A549 (cell line): Measurements from ENCODE around the gene GLB1L. TPM values are rescaled to one million over a fixed set of nuclear protein-coding genes. Genes with fewer than 3 reads are reported as not detected.

ENCODE experiments used
- ATAC-seq, 2 experiments: fragments of 200-7000 bp in 1 of 2; fragments of >200 bp in 1 of 2; cut with Nextera tagmentation in 1 of 2; cut with Tn5 transposase in 1 of 2; 3 replicates each; pipeline versions ENCODE4 v1.8.0 to v1.9.1; 2018 to 2020; ENCODE audit warnings: mild to moderate bottlenecking in 1 of 2, moderate library complexity in 1 of 2
- CTCF ChIA-PET: fragments of 300-600 bp; sonication (Branson Sonifier 250); formaldehyde crosslinking; extraction: SDS; loops from one replicate; lab custom pipeline; 2021; ENCODE audit warnings: antibody characterized with exemption, inconsistent platforms; lab: Yijun Ruan, JAX
- POLR2A ChIA-PET: fragments of 350-600 bp; formaldehyde crosslinking; extraction: SDS; loops from one replicate; lab custom pipeline; 2021; ENCODE audit warnings: antibody characterized with exemption, inconsistent platforms; lab: Yijun Ruan, JAX
- DNase-seq, 2 experiments: peaks; one replicate each; pipeline versions ENCODE4 v3.0.0 to v3.0.0-alpha.2; 2011 to 2016; ENCODE audit warnings: low read depth in 1 of 2, low spot score in 1 of 2
- FAIRE-seq: peaks from 2 replicates; lab custom pipeline; 2011; peaks lifted over from hg19 to GRCh38; lab: Jason Lieb, UNC
- H3K27ac ChIP-seq, 2 experiments: fragments of >200 bp; sonication (Bioruptor Twin); formaldehyde crosslinking; 3 replicates each; pipeline ENCODE4 v1.5.1; 2016 to 2017
- H3K4me1 ChIP-seq: fragments of >200 bp; sonication (Bioruptor Twin); formaldehyde crosslinking; 3 replicates; pipeline ENCODE4 v1.6.1; 2016
- H3K4me2 ChIP-seq: fragments of >200 bp; sonication (Bioruptor Twin); formaldehyde crosslinking; 3 replicates; pipeline ENCODE4 v1.6.1; 2016
- H3K4me3 ChIP-seq: fragments of >200 bp; sonication (Bioruptor Twin); formaldehyde crosslinking; 3 replicates; pipeline ENCODE4 v1.5.1; 2016
- H3K9me3 ChIP-seq: fragments of >200 bp; sonication (Bioruptor Twin); formaldehyde crosslinking; 3 replicates; pipeline ENCODE4 v1.6.1; 2016
- CBX2 ChIP-seq: fragments of 200-600 bp; sonication (generic); IDR thresholded peaks from 2 replicates; pipeline ENCODE4 v1.6.1; 2016; ENCODE audit warnings: low read depth, mild to moderate bottlenecking, borderline replicate concordance
- CEBPB ChIP-seq, 2 experiments: fragments of >200 bp in 1 of 2; sonication (Bioruptor Twin) in 1 of 2; formaldehyde crosslinking in 1 of 2; IDR thresholded peaks; 2 replicates each; pipeline ENCODE4 v1.6.1; 2012 to 2016
- EP300 ChIP-seq, 2 experiments: fragments of >200 bp; sonication (Bioruptor Twin); formaldehyde crosslinking; IDR thresholded peaks; 2 replicates in 1 of 2; 3 replicates in 1 of 2; pipeline ENCODE4 v1.6.1; 2016 to 2017
- ESRRA ChIP-seq: fragments of 150-350 bp; IDR thresholded peaks from 2 replicates; pipeline ENCODE4 v1.6.1; 2014; ENCODE audit warnings: mild to moderate bottlenecking, low read length, borderline replicate concordance
- FOSL2 ChIP-seq, 2 experiments: fragments of 450-650 bp in 1 of 2; fragments of >200 bp in 1 of 2; sonication (Bioruptor Twin) in 1 of 2; formaldehyde crosslinking; IDR thresholded peaks; 2 replicates each; pipeline versions ENCODE4 v1.5.0 to v1.6.1; 2016 to 2020; ENCODE audit warnings: mild to moderate bottlenecking in 1 of 2, moderate library complexity in 1 of 2
- GATA3 ChIP-seq: IDR thresholded peaks from 2 replicates; pipeline ENCODE4 v1.6.1; 2012; ENCODE audit warnings: borderline replicate concordance
- HEYL ChIP-seq: fragments of 250-450 bp; sonication (Bioruptor Pico); IDR thresholded peaks from 2 replicates; pipeline ENCODE4 v1.8.0; 2021; ENCODE audit warnings: mild to moderate bottlenecking, moderate library complexity
- HOXB5 ChIP-seq: fragments of 250-450 bp; sonication (Bioruptor Pico); IDR thresholded peaks from 2 replicates; pipeline ENCODE4 v1.5.0; 2020; ENCODE audit warnings: mild to moderate bottlenecking, moderate library complexity
- JUN ChIP-seq, 2 experiments: fragments of >200 bp; sonication (Bioruptor Twin); formaldehyde crosslinking; IDR thresholded peaks; 2 replicates in 1 of 2; 3 replicates in 1 of 2; pipeline ENCODE4 v1.6.1; 2016 to 2017
- JUNB ChIP-seq: fragments of >200 bp; sonication (Bioruptor Twin); formaldehyde crosslinking; IDR thresholded peaks from 2 replicates; pipeline ENCODE4 v1.6.1; 2016
- MAFK ChIP-seq: fragments of 450-650 bp; IDR thresholded peaks from 2 replicates; pipeline ENCODE4 v1.6.1; 2014; ENCODE audit not compliant: partially characterized antibody
- MYC ChIP-seq: IDR thresholded peaks from 2 replicates; pipeline ENCODE4 v1.6.1; 2012; ENCODE audit warnings: mild to moderate bottlenecking, inconsistent platforms, low read length, improper control_type of control experiment, borderline replicate concordance
- NFE2L2 ChIP-seq: fragments of 150-350 bp; conservative IDR thresholded peaks from 2 replicates; pipeline ENCODE4 v1.6.1; 2014; ENCODE audit warnings: low read length
- NPAS2 ChIP-seq: fragments of 250-450 bp; sonication (Bioruptor Pico); IDR thresholded peaks from 2 replicates; pipeline ENCODE4 v1.8.0; 2022; ENCODE audit warnings: mild to moderate bottlenecking, moderate library complexity, borderline replicate concordance
- PHF8 ChIP-seq: fragments of 200-600 bp; sonication (generic); IDR thresholded peaks from 2 replicates; pipeline ENCODE4 v1.6.1; 2016; ENCODE audit warnings: low read depth, mild to moderate bottlenecking, antibody characterized with exemption, moderate library complexity, borderline replicate concordance
- RAD21 ChIP-seq, 2 experiments: fragments of >200 bp in 1 of 2; sonication (Bioruptor Twin) in 1 of 2; formaldehyde crosslinking in 1 of 2; IDR thresholded peaks in 1 of 2; conservative IDR thresholded peaks in 1 of 2; 2 replicates in 1 of 2; 3 replicates in 1 of 2; pipeline ENCODE4 v1.6.1; 2012 to 2018; ENCODE audit warnings: inconsistent platforms in 1 of 2
- SMC3 ChIP-seq: fragments of >200 bp; sonication (Bioruptor Twin); formaldehyde crosslinking; IDR thresholded peaks from 3 replicates; pipeline ENCODE4 v1.6.1; 2018; ENCODE audit warnings: inconsistent platforms
- TFCP2L1 ChIP-seq: fragments of 250-450 bp; sonication (Bioruptor Pico); IDR thresholded peaks from 2 replicates; pipeline ENCODE4 v1.5.0; 2021; ENCODE audit warnings: mild to moderate bottlenecking
- ZNF302 ChIP-seq: fragments of 250-450 bp; sonication (Bioruptor Pico); IDR thresholded peaks from 2 replicates; pipeline ENCODE4 v1.9.0; 2021; ENCODE audit warnings: inconsistent platforms, mild to moderate bottlenecking, moderate library complexity
- ZSCAN20 ChIP-seq: fragments of 250-450 bp; sonication (Bioruptor Pico); IDR thresholded peaks from 2 replicates; pipeline ENCODE4 v1.8.0; 2022; ENCODE audit warnings: mild to moderate bottlenecking, moderate library complexity
- WGBS: methylation state at CpG from one replicate; pipeline ENCODE4 v1.1.6; 2017; ENCODE audit errors: missing lambda C conversion rate; 5-methylcytosine and 5-hydroxymethylcytosine counted together
- polyA plus RNA-seq, 4 experiments: library from polyadenylated mRNA; depleted of rRNA in 3 of 4; stranded (reverse); fragments of >200 nt; fragmentation: RNase III in 1 of 4; extraction: RNeasy Plus Mini Kit Qiagen cat#74134 plus additional on column Dnase treatment in 1 of 4; gene quantifications; 2 replicates in 3 of 4; 3 replicates in 1 of 4; pipeline ENCODE4 v1.2.3, GENCODE V29; 2011 to 2017
- TF ChIP-seq, protein P1 (sequence below): IDR thresholded peaks from 2 replicates; pipeline ENCODE4 v1.6.1; 2012
- TF ChIP-seq, protein P2 (sequence below): fragments of 250-450 bp; sonication (Bioruptor Pico); IDR thresholded peaks from 2 replicates; pipeline ENCODE4 v1.5.0; 2020; ENCODE audit warnings: low read depth, mild to moderate bottlenecking, moderate library complexity
- TF ChIP-seq, protein P3 (sequence below): IDR thresholded peaks from 2 replicates; pipeline ENCODE4 v1.6.1; 2012
- TF ChIP-seq, protein P4 (sequence below): fragments of 450-650 bp; IDR thresholded peaks from 2 replicates; pipeline ENCODE4 v1.6.1; 2014; ENCODE audit warnings: antibody characterized with exemption
- TF ChIP-seq, protein P5 (sequence below): fragments of 200-600 bp; sonication (generic); IDR thresholded peaks from 2 replicates; pipeline ENCODE4 v1.6.1; 2016; ENCODE audit warnings: antibody characterized with exemption, mild to moderate bottlenecking, moderate library complexity
- TF ChIP-seq, protein P6 (sequence below): IDR thresholded peaks from 2 replicates; pipeline ENCODE4 v1.6.1; 2012; ENCODE audit warnings: low read depth, borderline replicate concordance

GLB1L gene
- polyA plus RNA-seq, 2 of the 4 experiments (the other 2 are of a cell fraction), result 5.9 to 8.7 TPM

DNA sequence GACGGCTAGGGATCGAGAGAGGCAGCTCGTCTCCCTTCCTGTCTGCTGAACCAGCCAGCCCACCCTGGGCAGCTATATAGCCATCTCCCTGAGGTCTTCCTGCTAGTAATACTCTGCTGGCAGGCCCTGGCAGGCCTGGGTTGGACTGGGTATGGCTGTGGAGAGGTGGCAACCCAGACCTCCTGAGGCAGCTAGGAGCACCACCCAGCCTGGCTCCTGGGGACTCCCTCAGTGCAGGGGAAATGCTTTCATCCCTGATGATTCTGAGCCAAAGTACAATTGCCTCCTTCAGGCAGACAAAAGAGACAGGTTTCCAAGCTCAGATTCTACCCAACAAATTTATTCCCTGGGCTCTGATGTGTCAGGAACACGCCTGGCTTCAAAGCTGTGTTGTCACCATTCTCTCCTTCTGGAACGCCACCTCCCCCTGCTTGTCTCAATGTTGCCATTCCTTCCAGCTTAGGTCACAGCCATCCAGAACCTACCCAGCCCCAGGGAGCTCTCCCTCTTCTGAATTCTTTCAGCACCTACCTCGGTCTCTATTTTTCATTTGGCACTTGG is 29.2 kb upstream of the GLB1L start:
- Histone ChIP-seq H3K27ac (peak overlapping the region; percentile 96 to 99), H3K4me2 (peak overlapping the region; percentile 95), H3K9me3 (no peaks in the 10 kb centered on the region), H3K4me3 (peak overlapping the region; percentile 29), H3K4me1 (peaks cover 79% of the 10 kb centered on the region)
- ChIA-PET CTCF (interaction anchor here (0.8 to 16.2 kb wide), 14 partner anchors 11 to 294 kb away, joined by 3 to 540 read pairs (median 6); partner anchors contain the start of genes ABCB6, ANKZF1, ATG9A and CNPPD1), POLR2A (interaction anchor here (0.6 to 2.8 kb wide), 13 partner anchors 10 to 114 kb away, joined by 3 to 65 read pairs (median 7); partner anchors contain the start of genes ABCB6, ANKZF1, ATG9A and CNPPD1)
- FAIRE-seq, result peak; percentile 13
- DNase-seq, result peak; percentile 90 to 93
- peak; percentile 64 to 68 for ATAC-seq
- 6% methylated on average over 6 of the region's 6 CpGs for WGBS
- TF ChIP-seq JUN (IDR thresholded peaks at IDR 0.05) (peak in 1 of 2 experiments; percentile 27; a peak in 1 of 5 replicates), CEBPB (IDR thresholded peaks at IDR 0.05) (peak in 1 of 2 experiments; percentile 32; a peak in 1 of 4 replicates), GATA3 (peak; percentile 66; the same call in 1 of the 2 replicates), HOXB5 (peak; percentile 24; the same call in 1 of the 2 replicates), FOSL2 (IDR thresholded peaks at IDR 0.05) (peak; percentile 28; the same call in 1 of the 2 replicates), FOSL2 (CRISPR knock-in tag; IDR thresholded peaks at IDR 0.05) (peak; percentile 75), RAD21 (conservative IDR thresholded peaks at IDR 0.05 in 1 of 2, IDR thresholded peaks at IDR 0.05 in 1 of 2) (peak; percentile 2 to 23; a peak in 1 of 5 replicates), PHF8 (no peak), MAFK (peak; percentile 11), EP300 (IDR thresholded peaks at IDR 0.05) (peak in 1 of 2 experiments; percentile 74; a peak in 2 of 5 replicates), JUNB (no peak), MYC (no peak; the same call in 1 of the 2 replicates)
- TF ChIP-seq, protein P1, sequence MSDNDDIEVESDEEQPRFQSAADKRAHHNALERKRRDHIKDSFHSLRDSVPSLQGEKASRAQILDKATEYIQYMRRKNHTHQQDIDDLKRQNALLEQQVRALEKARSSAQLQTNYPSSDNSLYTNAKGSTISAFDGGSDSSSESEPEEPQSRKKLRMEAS, result peak; percentile 73

DNA sequence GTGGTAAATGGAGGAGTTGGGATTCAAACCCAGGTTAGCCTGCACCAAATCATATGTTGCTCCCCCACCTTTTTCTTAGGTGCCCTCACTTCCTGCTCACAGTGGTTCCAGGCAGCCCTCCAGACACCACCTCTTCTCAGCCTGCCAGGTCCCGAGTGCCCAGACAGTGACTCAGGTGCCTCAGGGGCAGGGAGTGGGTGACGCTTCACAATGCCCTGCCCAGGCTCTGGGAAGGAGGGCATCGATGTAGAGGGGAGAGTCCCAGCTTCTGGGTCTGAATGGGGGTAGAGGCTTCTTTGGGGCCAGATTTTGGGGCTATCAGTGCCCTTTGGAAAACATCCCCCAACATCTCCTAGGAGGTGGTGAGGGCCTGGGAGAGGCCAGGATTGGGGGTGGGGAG is 28.7 kb upstream of the GLB1L start:
- 0% methylated on average over 3 of the region's 3 CpGs for WGBS
- H3K4me3 ChIP-seq, result peak overlapping the region; percentile 29
- peak overlapping the region; percentile 96 to 99 for H3K27ac ChIP-seq
- ATAC-seq (peak; percentile 84 to 86), DNase-seq (peak; percentile 89 to 95), FAIRE-seq (peak; percentile 32)
- POLR2A ChIA-PET, result interaction anchor here (0.6 to 2.8 kb wide), 13 partner anchors 9 to 114 kb away, joined by 3 to 65 read pairs (median 7); partner anchors contain the start of genes ABCB6, ANKZF1, ATG9A and CNPPD1
- peaks cover 83% of the 10 kb centered on the region for H3K4me1 ChIP-seq
- H3K4me2 ChIP-seq, result peak overlapping the region; percentile 95
- H3K9me3 ChIP-seq, result no peaks in the 10 kb centered on the region
- CTCF ChIA-PET, result interaction anchor here (0.8 to 16.2 kb wide), 14 partner anchors 11 to 293 kb away, joined by 3 to 540 read pairs (median 6); partner anchors contain the start of genes ABCB6, ANKZF1, ATG9A and CNPPD1
- no peak for TF ChIP-seq CBX2
- TF ChIP-seq FOSL2 (IDR thresholded peaks at IDR 0.05), result peak; percentile 70
- TF ChIP-seq FOSL2 (CRISPR knock-in tag; IDR thresholded peaks at IDR 0.05), result peak; percentile 94
- no peak for TF ChIP-seq NFE2L2
- TF ChIP-seq, protein P2, sequence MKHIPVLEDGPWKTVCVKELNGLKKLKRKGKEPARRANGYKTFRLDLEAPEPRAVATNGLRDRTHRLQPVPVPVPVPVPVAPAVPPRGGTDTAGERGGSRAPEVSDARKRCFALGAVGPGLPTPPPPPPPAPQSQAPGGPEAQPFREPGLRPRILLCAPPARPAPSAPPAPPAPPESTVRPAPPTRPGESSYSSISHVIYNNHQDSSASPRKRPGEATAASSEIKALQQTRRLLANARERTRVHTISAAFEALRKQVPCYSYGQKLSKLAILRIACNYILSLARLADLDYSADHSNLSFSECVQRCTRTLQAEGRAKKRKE (CRISPR knock-in tag), result no peak
- TF ChIP-seq, protein P3, sequence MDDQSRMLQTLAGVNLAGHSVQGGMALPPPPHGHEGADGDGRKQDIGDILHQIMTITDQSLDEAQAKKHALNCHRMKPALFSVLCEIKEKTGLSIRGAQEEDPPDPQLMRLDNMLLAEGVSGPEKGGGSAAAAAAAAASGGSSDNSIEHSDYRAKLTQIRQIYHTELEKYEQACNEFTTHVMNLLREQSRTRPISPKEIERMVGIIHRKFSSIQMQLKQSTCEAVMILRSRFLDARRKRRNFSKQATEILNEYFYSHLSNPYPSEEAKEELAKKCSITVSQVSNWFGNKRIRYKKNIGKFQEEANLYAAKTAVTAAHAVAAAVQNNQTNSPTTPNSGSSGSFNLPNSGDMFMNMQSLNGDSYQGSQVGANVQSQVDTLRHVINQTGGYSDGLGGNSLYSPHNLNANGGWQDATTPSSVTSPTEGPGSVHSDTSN, result no peak
- TF ChIP-seq MYC, result no peak
- TF ChIP-seq TFCP2L1 (CRISPR knock-in tag), result no peak
- TF ChIP-seq HEYL (CRISPR knock-in tag), result no peak
- TF ChIP-seq SMC3, result 0 out of 3 replicates have a peak, but pooled peaks have one; percentile 10
- peak; percentile 17 to 56; a peak in 2 of 5 replicates for TF ChIP-seq JUN (IDR thresholded peaks at IDR 0.05)
- TF ChIP-seq ESRRA, result no peak
- no peak for TF ChIP-seq MAFK
- TF ChIP-seq, protein P4, sequence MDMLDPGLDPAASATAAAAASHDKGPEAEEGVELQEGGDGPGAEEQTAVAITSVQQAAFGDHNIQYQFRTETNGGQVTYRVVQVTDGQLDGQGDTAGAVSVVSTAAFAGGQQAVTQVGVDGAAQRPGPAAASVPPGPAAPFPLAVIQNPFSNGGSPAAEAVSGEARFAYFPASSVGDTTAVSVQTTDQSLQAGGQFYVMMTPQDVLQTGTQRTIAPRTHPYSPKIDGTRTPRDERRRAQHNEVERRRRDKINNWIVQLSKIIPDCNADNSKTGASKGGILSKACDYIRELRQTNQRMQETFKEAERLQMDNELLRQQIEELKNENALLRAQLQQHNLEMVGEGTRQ, result no peak
- no peak for TF ChIP-seq NPAS2 (CRISPR knock-in tag)
- TF ChIP-seq, protein P5, sequence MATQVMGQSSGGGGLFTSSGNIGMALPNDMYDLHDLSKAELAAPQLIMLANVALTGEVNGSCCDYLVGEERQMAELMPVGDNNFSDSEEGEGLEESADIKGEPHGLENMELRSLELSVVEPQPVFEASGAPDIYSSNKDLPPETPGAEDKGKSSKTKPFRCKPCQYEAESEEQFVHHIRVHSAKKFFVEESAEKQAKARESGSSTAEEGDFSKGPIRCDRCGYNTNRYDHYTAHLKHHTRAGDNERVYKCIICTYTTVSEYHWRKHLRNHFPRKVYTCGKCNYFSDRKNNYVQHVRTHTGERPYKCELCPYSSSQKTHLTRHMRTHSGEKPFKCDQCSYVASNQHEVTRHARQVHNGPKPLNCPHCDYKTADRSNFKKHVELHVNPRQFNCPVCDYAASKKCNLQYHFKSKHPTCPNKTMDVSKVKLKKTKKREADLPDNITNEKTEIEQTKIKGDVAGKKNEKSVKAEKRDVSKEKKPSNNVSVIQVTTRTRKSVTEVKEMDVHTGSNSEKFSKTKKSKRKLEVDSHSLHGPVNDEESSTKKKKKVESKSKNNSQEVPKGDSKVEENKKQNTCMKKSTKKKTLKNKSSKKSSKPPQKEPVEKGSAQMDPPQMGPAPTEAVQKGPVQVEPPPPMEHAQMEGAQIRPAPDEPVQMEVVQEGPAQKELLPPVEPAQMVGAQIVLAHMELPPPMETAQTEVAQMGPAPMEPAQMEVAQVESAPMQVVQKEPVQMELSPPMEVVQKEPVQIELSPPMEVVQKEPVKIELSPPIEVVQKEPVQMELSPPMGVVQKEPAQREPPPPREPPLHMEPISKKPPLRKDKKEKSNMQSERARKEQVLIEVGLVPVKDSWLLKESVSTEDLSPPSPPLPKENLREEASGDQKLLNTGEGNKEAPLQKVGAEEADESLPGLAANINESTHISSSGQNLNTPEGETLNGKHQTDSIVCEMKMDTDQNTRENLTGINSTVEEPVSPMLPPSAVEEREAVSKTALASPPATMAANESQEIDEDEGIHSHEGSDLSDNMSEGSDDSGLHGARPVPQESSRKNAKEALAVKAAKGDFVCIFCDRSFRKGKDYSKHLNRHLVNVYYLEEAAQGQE, result no peak
- TF ChIP-seq CEBPB (IDR thresholded peaks at IDR 0.05), result peak in 1 of 2 experiments; percentile 23; a peak in 1 of 4 replicates
- no peak for TF ChIP-seq ZNF302
- TF ChIP-seq, protein P6, sequence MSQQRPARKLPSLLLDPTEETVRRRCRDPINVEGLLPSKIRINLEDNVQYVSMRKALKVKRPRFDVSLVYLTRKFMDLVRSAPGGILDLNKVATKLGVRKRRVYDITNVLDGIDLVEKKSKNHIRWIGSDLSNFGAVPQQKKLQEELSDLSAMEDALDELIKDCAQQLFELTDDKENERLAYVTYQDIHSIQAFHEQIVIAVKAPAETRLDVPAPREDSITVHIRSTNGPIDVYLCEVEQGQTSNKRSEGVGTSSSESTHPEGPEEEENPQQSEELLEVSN, result no peak
- no peak for TF ChIP-seq ZSCAN20 (CRISPR knock-in tag)
